Measurements from ENCODE around the gene AFAP1. TPM values are rescaled to one million over a fixed set of nuclear protein-coding genes. Genes with fewer than 3 reads are reported as not detected.

AFAP1 gene
- total RNA-seq, 1 donor from 2014 or later, result 31.9 TPM

GRCh38 chr4:7880683-7881082 is 59.0 kb downstream of the AFAP1 start:
- Mint-ChIP-seq H3K4me1 (ENCODE audit: low read depth) (peaks cover 22% of the 10 kb centered on the region), H3K9me3 (ENCODE audit: low read depth) (no peaks in the 10 kb centered on the region), H3K27me3 (no peaks in the 10 kb centered on the region), H3K4me3 (ENCODE audit: low read depth) (no peak overlapping the region), H3K36me3 (ENCODE audit: insufficient read depth) (peaks cover 1% of the 10 kb centered on the region), H3K27ac (no peak overlapping the region)
- no peak for DNase-seq (ENCODE audit: low spot score, unreplicated experiment)
- TF ChIP-seq CTCF (IDR thresholded peaks at IDR 0.05; ENCODE audit: unreplicated experiment), result no peak

- DNase-seq (ENCODE audit: low spot score, unreplicated experiment), result no peak
- H3K4me1 Mint-ChIP-seq (ENCODE audit: low read depth), result peaks cover 22% of the 10 kb centered on the region
- H3K4me3 Mint-ChIP-seq (ENCODE audit: low read depth), result no peak overlapping the region
- peak overlapping the region; percentile 30 for H3K27ac Mint-ChIP-seq
- H3K27me3 Mint-ChIP-seq, result no peaks in the 10 kb centered on the region
- H3K9me3 Mint-ChIP-seq (ENCODE audit: low read depth), result no peaks in the 10 kb centered on the region
- peaks cover 1% of the 10 kb centered on the region for H3K36me3 Mint-ChIP-seq (ENCODE audit: insufficient read depth)
- no peak for TF ChIP-seq CTCF (IDR thresholded peaks at IDR 0.05; ENCODE audit: unreplicated experiment)
Measured at GRCh38 chr4:7879127-7879526, 60.5 kb downstream of the AFAP1 start.

GRCh38 chr4:7878323-7878722 is 61.3 kb downstream of the AFAP1 start:
- no peak overlapping the region for H3K4me3 Mint-ChIP-seq (ENCODE audit: low read depth)
- TF ChIP-seq CTCF (IDR thresholded peaks at IDR 0.05; ENCODE audit: unreplicated experiment), result no peak
- H3K27ac Mint-ChIP-seq, result peak overlapping the region; percentile 38
- H3K4me1 Mint-ChIP-seq (ENCODE audit: low read depth), result peaks cover 22% of the 10 kb centered on the region
- H3K27me3 Mint-ChIP-seq, result no peaks in the 10 kb centered on the region
- H3K9me3 Mint-ChIP-seq (ENCODE audit: low read depth), result peaks cover 5% of the 10 kb centered on the region
- peaks cover 7% of the 10 kb centered on the region for H3K36me3 Mint-ChIP-seq (ENCODE audit: insufficient read depth)
- no peak for DNase-seq (ENCODE audit: low spot score, unreplicated experiment)

- Mint-ChIP-seq H3K36me3 (ENCODE audit: insufficient read depth) (peaks cover 7% of the 10 kb centered on the region), H3K4me3 (ENCODE audit: low read depth) (no peak overlapping the region), H3K9me3 (ENCODE audit: low read depth) (peaks cover 5% of the 10 kb centered on the region), H3K27me3 (no peaks in the 10 kb centered on the region), H3K27ac (no peak overlapping the region), H3K4me1 (ENCODE audit: low read depth) (peaks cover 22% of the 10 kb centered on the region)
- DNase-seq (ENCODE audit: low spot score, unreplicated experiment), result no peak
- no peak for TF ChIP-seq CTCF (IDR thresholded peaks at IDR 0.05; ENCODE audit: unreplicated experiment)
Measured at GRCh38 chr4:7877176-7877575, 62.5 kb downstream of the AFAP1 start.

GRCh38 chr4:7876201-7876875 is 63.3 kb downstream of the AFAP1 start:
- Mint-ChIP-seq H3K27ac (no peak overlapping the region), H3K36me3 (ENCODE audit: insufficient read depth) (peaks cover 9% of the 10 kb centered on the region), H3K9me3 (ENCODE audit: low read depth) (peaks cover 5% of the 10 kb centered on the region), H3K4me1 (ENCODE audit: low read depth) (peaks cover 22% of the 10 kb centered on the region), H3K4me3 (ENCODE audit: low read depth) (no peak overlapping the region), H3K27me3 (no peaks in the 10 kb centered on the region)
- peak; percentile 31 for TF ChIP-seq CTCF (IDR thresholded peaks at IDR 0.05; ENCODE audit: unreplicated experiment)
- no peak for DNase-seq (ENCODE audit: low spot score, unreplicated experiment)
